Upper lobe of left lung (tissue), 6 donors: ENCODE data around the gene TMEM140. TPM values are rescaled to one million over a fixed set of nuclear protein-coding genes. Genes with fewer than 3 reads are reported as not detected.

Experiments
- ATAC-seq, 2 donors: fragments of 200-7000 bp; cut with Tn5 transposase; one replicate each; pipeline ENCODE4 v1.9.1; 2022; ENCODE audit warnings: mild to moderate bottlenecking in 2 of 2, moderate library complexity in 2 of 2; ENCODE audit not compliant: low FRiP score in 2 of 2
- DNase-seq, 2 donors: peaks; one replicate each; pipeline ENCODE4 v3.0.0-alpha.2; 2019 to 2020
- H3K27ac ChIP-seq, 4 donors: fragments of 200-600 bp; sonication (generic); one replicate each; pipeline ENCODE4 v1.5.1; 2016 to 2019
- H3K27me3 ChIP-seq, 4 donors: fragments of 200-600 bp; sonication (generic); one replicate each; pipeline ENCODE4 v1.5.1; 2017 to 2019
- H3K36me3 ChIP-seq, 4 donors: fragments of 200-600 bp; sonication (generic); one replicate each; pipeline ENCODE4 v1.5.1; 2016 to 2019
- H3K4me1 ChIP-seq, 4 donors: fragments of 200-600 bp; sonication (generic); one replicate each; pipeline ENCODE4 v1.5.1; 2018 to 2019
- H3K4me3 ChIP-seq, 4 donors: fragments of 200-600 bp; sonication (generic); one replicate each; pipeline ENCODE4 v1.5.1; 2017 to 2019; ENCODE audit warnings: mild to moderate bottlenecking in 2 of 4, moderate library complexity in 1 of 4
- H3K9me3 ChIP-seq, 4 donors: fragments of 200-600 bp; sonication (generic); one replicate each; pipeline ENCODE4 v1.5.1; 2018 to 2019
- CTCF ChIP-seq, 6 experiments: fragments of 450-650 bp in 4 of 6; fragments of 200-600 bp in 2 of 6; sonication (generic) in 2 of 6; IDR thresholded peaks; one replicate each; pipeline ENCODE4 v1.5.1; 2016 to 2019; ENCODE audit warnings: antibody characterized with exemption in 6 of 6
- EP300 ChIP-seq, 4 donors: sonication (generic); formaldehyde crosslinking; IDR thresholded peaks; one replicate each; pipeline ENCODE4 v1.5.1; 2017; ENCODE audit warnings: antibody characterized with exemption in 4 of 4, control low read depth in 2 of 4
- POLR2A ChIP-seq, 4 donors: fragments of 450-650 bp; IDR thresholded peaks; one replicate each; pipeline ENCODE4 v1.5.1; 2016 to 2017; ENCODE audit warnings: antibody characterized with exemption in 4 of 4, mild to moderate bottlenecking in 2 of 4
- POLR2AphosphoS5 ChIP-seq, 2 donors: sonication (generic); formaldehyde crosslinking; IDR thresholded peaks; one replicate each; pipeline ENCODE4 v1.5.1; 2017; ENCODE audit warnings: antibody characterized with exemption in 2 of 2
- WGBS, 2 donors: methylation state at CpG; one replicate each; pipeline ENCODE4 v1.1.5; 2017 to 2018; 5-methylcytosine and 5-hydroxymethylcytosine counted together
- total RNA-seq, 6 donors: library from RNA; depleted of rRNA in 4 of 6; stranded (reverse); fragments of >200 nt in 4 of 6; gene quantifications; one replicate each; pipeline versions ENCODE4 v1.1.0 to v1.2.1, GENCODE V29; 2016 to 2021
- donor health status: DM: no; HTN: no; CAD: no; lungs with moderate emphysema.
- donor health status: DM: no; HTN: yes; CAD: no; lungs with severe emphysema.

The TMEM140 gene
- total RNA-seq, 6 donors from 2014 or later = 25.2 to 59.2 (median 32.4) TPM

GRCh38 chr7:135197906-135198655 is 50.2 kb downstream of the TMEM140 start:
- peaks cover 0 to 6% (median 5%) of the 10 kb centered on the region in 4 donors for H3K4me1 ChIP-seq
- DNase-seq (no peak), ATAC-seq (no peak)
- 90 to 94% methylated on average over 14 to 15 of the region's 15 CpGs for WGBS, 2 donors
- H3K36me3 ChIP-seq = peaks cover 25 to 89% (median 73%) of the 10 kb centered on the region in 4 donors
- no peak for TF ChIP-seq POLR2AphosphoS5 (IDR thresholded peaks at IDR 0.05)
- no peak for TF ChIP-seq CTCF (IDR thresholded peaks at IDR 0.05)
- no peak for TF ChIP-seq EP300 (IDR thresholded peaks at IDR 0.05)
- no peak for TF ChIP-seq POLR2A (IDR thresholded peaks at IDR 0.05)
- H3K27me3 ChIP-seq = no peaks in the 10 kb centered on the region
- H3K4me3 ChIP-seq = no peak overlapping the region
- no peak overlapping the region for H3K27ac ChIP-seq
- H3K9me3 ChIP-seq = no peaks in the 10 kb centered on the region

GRCh38 chr7:135199439-135199838 is 51.6 kb downstream of the TMEM140 start:
- WGBS, 2 donors = 86 to 91% methylated on average over 4 of the region's 4 CpGs

GRCh38 chr7:135200821-135201331 is 53.0 kb downstream of the TMEM140 start:
- 67 to 77% methylated on average over 3 of the region's 3 CpGs for WGBS, 2 donors
- Histone ChIP-seq H3K9me3 (no peaks in the 10 kb centered on the region), H3K36me3 (peaks cover 18 to 85% (median 63%) of the 10 kb centered on the region in 4 donors), H3K4me3 (no peak overlapping the region), H3K4me1 (peaks cover 4 to 6% (median 5%) of the 10 kb centered on the region in 4 donors), H3K27ac (no peak overlapping the region), H3K27me3 (no peaks in the 10 kb centered on the region)
- DNase-seq = no peak
- ATAC-seq = no peak
- TF ChIP-seq EP300 (IDR thresholded peaks at IDR 0.05) = no peak
- TF ChIP-seq POLR2AphosphoS5 (IDR thresholded peaks at IDR 0.05) = no peak
- TF ChIP-seq CTCF (IDR thresholded peaks at IDR 0.05) = no peak
- TF ChIP-seq POLR2A (IDR thresholded peaks at IDR 0.05) = no peak

More at GRCh38 chr7:135199439-135199838, 51.6 kb downstream of the TMEM140 start:
- Histone ChIP-seq H3K36me3 (peaks cover 24 to 88% (median 68%) of the 10 kb centered on the region in 4 donors), H3K4me3 (no peak overlapping the region), H3K9me3 (no peaks in the 10 kb centered on the region), H3K27ac (no peak overlapping the region), H3K4me1 (peaks cover 0 to 6% (median 5%) of the 10 kb centered on the region in 4 donors), H3K27me3 (no peaks in the 10 kb centered on the region)
- no peak for DNase-seq
- TF ChIP-seq POLR2AphosphoS5 (IDR thresholded peaks at IDR 0.05) = no peak
- no peak for TF ChIP-seq CTCF (IDR thresholded peaks at IDR 0.05)
- no peak for TF ChIP-seq EP300 (IDR thresholded peaks at IDR 0.05)
- no peak for TF ChIP-seq POLR2A (IDR thresholded peaks at IDR 0.05)
- no peak for ATAC-seq

- Histone ChIP-seq H3K27me3 (no peaks in the 10 kb centered on the region), H3K36me3 (peaks cover 16 to 84% (median 60%) of the 10 kb centered on the region in 4 donors), H3K4me3 (no peak overlapping the region), H3K4me1 (peaks cover 4 to 6% (median 5%) of the 10 kb centered on the region in 4 donors), H3K9me3 (no peaks in the 10 kb centered on the region), H3K27ac (no peak overlapping the region)
- 77 to 88% methylated on average over 2 of the region's 2 CpGs for WGBS, 2 donors
- TF ChIP-seq POLR2AphosphoS5 (IDR thresholded peaks at IDR 0.05) (no peak), EP300 (IDR thresholded peaks at IDR 0.05) (no peak), POLR2A (IDR thresholded peaks at IDR 0.05) (no peak), CTCF (IDR thresholded peaks at IDR 0.05) (no peak)
- DNase-seq (no peak), ATAC-seq (no peak)
These were observed 53.5 kb downstream of the TMEM140 start for GRCh38 chr7:135201350-135201749.
